T follicular helper cell (primary cell): ENCODE data around the gene LBX2.

Experiments used
- DNase-seq: peaks from one replicate; pipeline ENCODE4 v3.0.0-alpha.2; 2020; ENCODE audit warnings: low read depth

LBX2 gene

GRCh38 chr2:74525717-74526648, 26.6 kb upstream of the LBX2 start, which contains the start of gene DQX1:
Gene DQX1, minus strand, starts transcription at chr2:74526231. Its CDS starts 502 bp downstream, at chr2:74525729.
- no peak for DNase-seq

GRCh38 chr2:74524955-74525716, 25.7 kb upstream of the LBX2 start:
- DNase-seq = no peak

GRCh38 chr2:74524005-74524404, 24.6 kb upstream of the LBX2 start:
- DNase-seq = no peak

- DNase-seq = no peak
Observed at GRCh38 chr2:74522516-74522915, 23.1 kb upstream of the LBX2 start.

- DNase-seq = no peak
Observed at GRCh38 chr2:74516650-74517049, 17.2 kb upstream of the LBX2 start.

- DNase-seq = peak; percentile 58
Observed at GRCh38 chr2:74515981-74516633, 16.7 kb upstream of the LBX2 start.

GRCh38 chr2:74515271-74515980, 16.0 kb upstream of the LBX2 start:
- DNase-seq = no peak

GRCh38 chr2:74514368-74515270, 15.2 kb upstream of the LBX2 start, which contains the start of gene TLX2:
Gene TLX2, plus strand, starts transcription at chr2:74514450. Its CDS starts 357 bp downstream, at chr2:74514807.
- no peak for DNase-seq

GRCh38 chr2:74513605-74514367, 14.4 kb upstream of the LBX2 start:
- DNase-seq = no peak

GRCh38 chr2:74512744-74513604, 13.6 kb upstream of the LBX2 start:
- no peak for DNase-seq

- no peak for DNase-seq
Observed at GRCh38 chr2:74511104-74511989, 11.9 kb upstream of the LBX2 start.

- no peak for DNase-seq
Observed at GRCh38 chr2:74510272-74510671, 10.9 kb upstream of the LBX2 start.

GRCh38 chr2:74507926-74508520, 8.6 kb upstream of the LBX2 start:
- DNase-seq = no peak

GRCh38 chr2:74507145-74507925, 7.9 kb upstream of the LBX2 start, which contains the start of gene PCGF1:
Gene PCGF1, minus strand, starts transcription at chr2:74507695. Its CDS starts 27 bp downstream, at chr2:74507668.
- peak; percentile 97 for DNase-seq

GRCh38 chr2:74505448-74506246, 6.2 kb upstream of the LBX2 start:
- DNase-seq = no peak

- no peak for DNase-seq
Observed at GRCh38 chr2:74504591-74504990, 5.2 kb upstream of the LBX2 start.
